AG10803 (cell line): ENCODE results near the gene SORBS2.

Source experiments
- DNase-seq: peaks from one replicate; pipeline ENCODE4 v3.0.0; 2010; ENCODE audit warnings: low read depth
- H3K4me3 ChIP-seq: 2 replicates; pipeline ENCODE4 v1.5.1; 2011; ENCODE audit warnings: mild to moderate bottlenecking, low read length, control low read depth
- TF ChIP-seq, protein P1 (sequence below): conservative IDR thresholded peaks from 2 replicates; pipeline ENCODE4 v1.5.1; 2011; ENCODE audit warnings: mild to moderate bottlenecking, low read length, control low read depth, inconsistent platforms

The SORBS2 gene

GRCh38 chr4:185654965-185655554 lies 156.9 kb downstream of the SORBS2 start:
- TF ChIP-seq, protein P1, sequence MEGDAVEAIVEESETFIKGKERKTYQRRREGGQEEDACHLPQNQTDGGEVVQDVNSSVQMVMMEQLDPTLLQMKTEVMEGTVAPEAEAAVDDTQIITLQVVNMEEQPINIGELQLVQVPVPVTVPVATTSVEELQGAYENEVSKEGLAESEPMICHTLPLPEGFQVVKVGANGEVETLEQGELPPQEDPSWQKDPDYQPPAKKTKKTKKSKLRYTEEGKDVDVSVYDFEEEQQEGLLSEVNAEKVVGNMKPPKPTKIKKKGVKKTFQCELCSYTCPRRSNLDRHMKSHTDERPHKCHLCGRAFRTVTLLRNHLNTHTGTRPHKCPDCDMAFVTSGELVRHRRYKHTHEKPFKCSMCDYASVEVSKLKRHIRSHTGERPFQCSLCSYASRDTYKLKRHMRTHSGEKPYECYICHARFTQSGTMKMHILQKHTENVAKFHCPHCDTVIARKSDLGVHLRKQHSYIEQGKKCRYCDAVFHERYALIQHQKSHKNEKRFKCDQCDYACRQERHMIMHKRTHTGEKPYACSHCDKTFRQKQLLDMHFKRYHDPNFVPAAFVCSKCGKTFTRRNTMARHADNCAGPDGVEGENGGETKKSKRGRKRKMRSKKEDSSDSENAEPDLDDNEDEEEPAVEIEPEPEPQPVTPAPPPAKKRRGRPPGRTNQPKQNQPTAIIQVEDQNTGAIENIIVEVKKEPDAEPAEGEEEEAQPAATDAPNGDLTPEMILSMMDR: no peak
- no peak overlapping the region for H3K4me3 ChIP-seq
- DNase-seq: no peak

- no peak overlapping the region for H3K4me3 ChIP-seq
- TF ChIP-seq, protein P1: no peak
- DNase-seq: no peak
Measured at GRCh38 chr4:185654311-185654710, 157.7 kb downstream of the SORBS2 start.

GRCh38 chr4:185651851-185652250 lies 160.1 kb downstream of the SORBS2 start:
- TF ChIP-seq, protein P1: no peak
- no peak for DNase-seq
- H3K4me3 ChIP-seq: no peak overlapping the region

DNA sequence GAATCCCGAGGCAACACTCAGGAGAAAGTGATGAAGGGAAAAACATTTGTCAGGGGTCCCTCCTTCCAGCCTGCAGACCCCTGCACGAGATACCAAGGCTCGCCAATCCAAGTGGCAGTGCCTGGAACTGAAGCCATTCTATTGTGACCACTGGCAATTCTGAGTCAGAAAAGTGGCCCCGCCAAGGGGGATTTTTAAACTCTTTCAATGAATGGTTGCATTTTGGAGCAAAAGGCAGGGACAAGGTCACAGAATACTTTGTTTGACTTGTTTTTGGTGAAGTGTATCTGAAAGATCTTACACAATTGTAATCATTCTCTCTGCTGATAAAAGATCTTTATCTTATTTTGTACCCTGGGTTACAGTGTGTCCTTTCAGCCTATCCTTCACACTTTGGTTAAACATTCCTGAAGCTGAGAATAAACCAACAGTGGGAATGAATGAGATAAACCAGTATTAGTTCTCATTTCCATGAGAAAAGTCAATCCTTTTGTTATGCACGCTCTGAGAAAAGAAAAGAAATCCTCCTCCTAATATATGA lies 160.8 kb downstream of the SORBS2 start:
- TF ChIP-seq, protein P1: no peak
- no peak overlapping the region for H3K4me3 ChIP-seq
- no peak for DNase-seq

- H3K4me3 ChIP-seq: no peak overlapping the region
- TF ChIP-seq, protein P1: no peak
- no peak for DNase-seq
Measured at GRCh38 chr4:185648631-185649030, 163.4 kb downstream of the SORBS2 start.

- no peak overlapping the region for H3K4me3 ChIP-seq
- TF ChIP-seq, protein P1: no peak
- no peak for DNase-seq
Measured at GRCh38 chr4:185645403-185645802, 166.6 kb downstream of the SORBS2 start.

DNA sequence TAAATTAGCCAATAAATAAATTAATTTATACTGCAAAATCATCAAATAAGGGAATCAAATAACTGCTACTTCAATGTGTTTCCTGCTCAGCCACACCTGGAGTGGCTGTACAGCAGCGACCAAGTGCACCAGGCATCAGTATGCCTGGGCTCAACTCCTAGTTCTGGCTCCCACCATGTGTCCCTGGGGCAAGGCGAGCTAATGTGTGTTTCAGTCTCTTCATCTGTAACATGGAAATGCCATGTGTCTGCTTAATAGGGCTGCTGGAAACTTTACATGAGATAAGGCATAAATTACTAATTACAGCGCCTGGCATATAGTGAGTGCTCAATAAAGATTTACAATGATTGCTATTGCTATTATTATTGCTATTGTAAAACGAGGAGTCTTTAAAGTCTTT lies 167.6 kb downstream of the SORBS2 start:
- H3K4me3 ChIP-seq: no peak overlapping the region
- DNase-seq: no peak
- TF ChIP-seq, protein P1: no peak
